Parathyroid adenoma (tissue), 2 donors: ENCODE data around the gene CLEC9A.

Source experiments
- H2AFZ ChIP-seq: fragments of 300-600 bp; sonication (generic); one replicate; pipeline ENCODE4 v1.7.0; 2017; ENCODE audit warnings: antibody characterized with exemption, mild to moderate bottlenecking
- H3K27ac ChIP-seq: fragments of 300-600 bp; sonication (generic); one replicate; pipeline ENCODE4 v1.7.0; 2017
- H3K27me3 ChIP-seq: fragments of 300-600 bp; sonication (generic); one replicate; pipeline ENCODE4 v1.7.0; 2017; ENCODE audit warnings: low read length; ENCODE audit not compliant: control insufficient read depth, insufficient read depth
- H3K36me3 ChIP-seq: fragments of 300-600 bp; sonication (generic); one replicate; pipeline ENCODE4 v1.7.0; 2017; ENCODE audit warnings: low read length; ENCODE audit not compliant: control insufficient read depth, insufficient read depth
- H3K4me1 ChIP-seq: fragments of 300-600 bp; sonication (generic); one replicate; pipeline ENCODE4 v1.7.0; 2017; ENCODE audit warnings: control low read depth
- H3K4me2 ChIP-seq: fragments of 300-600 bp; sonication (generic); one replicate; pipeline ENCODE4 v1.7.0; 2017; ENCODE audit warnings: low read length
- H3K4me3 ChIP-seq: fragments of 300-600 bp; sonication (generic); one replicate; pipeline ENCODE4 v1.7.0; 2017; ENCODE audit warnings: low read depth, low read length
- H3K79me2 ChIP-seq: fragments of 300-600 bp; sonication (generic); one replicate; pipeline ENCODE4 v1.7.0; 2017; ENCODE audit warnings: control low read depth
- H3K9ac ChIP-seq: fragments of 300-600 bp; sonication (generic); one replicate; pipeline ENCODE4 v1.7.0; 2017; ENCODE audit warnings: mild to moderate bottlenecking
- H3K9me3 ChIP-seq: fragments of 300-600 bp; sonication (generic); one replicate; pipeline ENCODE4 v1.7.0; 2017; ENCODE audit warnings: low read length; ENCODE audit not compliant: control insufficient read depth
- CTCF ChIP-seq: fragments of 300-600 bp; sonication (generic); IDR thresholded peaks from one replicate; pipeline ENCODE4 v1.7.0; 2017; ENCODE audit warnings: antibody characterized with exemption, mild to moderate bottlenecking
- donor health status: primary hyperparathyroidism.

The CLEC9A gene

GRCh38 chr12:10012630-10013330, 17.7 kb upstream of the CLEC9A start:
- Histone ChIP-seq H3K79me2 (no peaks in the 10 kb centered on the region), H3K4me1 (no peaks in the 10 kb centered on the region), H2AFZ (no peak overlapping the region), H3K27ac (no peak overlapping the region), H3K36me3 (no peaks in the 10 kb centered on the region), H3K4me2 (no peak overlapping the region), H3K9ac (no peak overlapping the region), H3K27me3 (no peaks in the 10 kb centered on the region), H3K9me3 (no peaks in the 10 kb centered on the region), H3K4me3 (no peak overlapping the region)
- no peak for TF ChIP-seq CTCF

- TF ChIP-seq CTCF = no peak
- Histone ChIP-seq H3K4me1 (no peaks in the 10 kb centered on the region), H2AFZ (no peak overlapping the region), H3K4me2 (no peak overlapping the region), H3K36me3 (no peaks in the 10 kb centered on the region), H3K9ac (no peak overlapping the region), H3K27me3 (no peaks in the 10 kb centered on the region), H3K79me2 (no peaks in the 10 kb centered on the region), H3K27ac (no peak overlapping the region), H3K9me3 (no peaks in the 10 kb centered on the region), H3K4me3 (no peak overlapping the region)
These were observed 15.0 kb upstream of the CLEC9A start for GRCh38 chr12:10015450-10015849.

GRCh38 chr12:10016881-10017280, 13.6 kb upstream of the CLEC9A start:
- Histone ChIP-seq H3K9ac (no peak overlapping the region), H3K4me3 (no peak overlapping the region), H3K27ac (no peak overlapping the region), H3K79me2 (no peaks in the 10 kb centered on the region), H2AFZ (no peak overlapping the region), H3K4me2 (no peak overlapping the region), H3K27me3 (no peaks in the 10 kb centered on the region), H3K36me3 (no peaks in the 10 kb centered on the region), H3K9me3 (no peaks in the 10 kb centered on the region), H3K4me1 (no peaks in the 10 kb centered on the region)
- no peak for TF ChIP-seq CTCF

- Histone ChIP-seq H3K79me2 (no peaks in the 10 kb centered on the region), H3K9ac (no peak overlapping the region), H2AFZ (no peak overlapping the region), H3K27ac (no peak overlapping the region), H3K4me3 (no peak overlapping the region), H3K36me3 (no peaks in the 10 kb centered on the region), H3K27me3 (no peaks in the 10 kb centered on the region), H3K9me3 (no peaks in the 10 kb centered on the region), H3K4me1 (no peaks in the 10 kb centered on the region), H3K4me2 (no peak overlapping the region)
- TF ChIP-seq CTCF = no peak
These were observed 12.1 kb upstream of the CLEC9A start for GRCh38 chr12:10018386-10018785.

GRCh38 chr12:10021342-10021741, 9.1 kb upstream of the CLEC9A start:
- Histone ChIP-seq H3K9me3 (no peaks in the 10 kb centered on the region), H3K4me3 (no peak overlapping the region), H3K4me2 (no peak overlapping the region), H3K36me3 (no peaks in the 10 kb centered on the region), H3K79me2 (no peaks in the 10 kb centered on the region), H3K27me3 (no peaks in the 10 kb centered on the region), H3K9ac (no peak overlapping the region), H3K4me1 (no peaks in the 10 kb centered on the region), H3K27ac (no peak overlapping the region), H2AFZ (no peak overlapping the region)
- no peak for TF ChIP-seq CTCF
